HepG2 (cell line): ENCODE data around the gene KRTCAP2. TPM values are rescaled to one million over a fixed set of nuclear protein-coding genes. Genes with fewer than 3 reads are reported as not detected.

ENCODE experiments used
- MTA1 ChIP-seq: sonication (generic); formaldehyde crosslinking; IDR thresholded peaks from 2 replicates; pipeline ENCODE4 v1.4.0; 2020; ENCODE audit warnings: missing genetic modification reagents, mild to moderate bottlenecking, borderline replicate concordance
- PAF1 ChIP-seq: IDR thresholded peaks from 2 replicates; pipeline ENCODE4 v1.6.1; 2016; ENCODE audit warnings: missing genetic modification reagents, missing compliant biosample characterization
- POLR2A ChIP-seq, 2 experiments: IDR thresholded peaks; 2 replicates each; pipeline ENCODE4 v1.6.1; 2011; ENCODE audit warnings: low read depth in 2 of 2, low read length in 2 of 2, mild to moderate bottlenecking in 1 of 2, moderate library complexity in 1 of 2; ENCODE audit not compliant: insufficient read depth in 1 of 2
- SYNCRIP ChIP-seq: fragments of 200-400 bp; formaldehyde crosslinking; IDR thresholded peaks from 2 replicates; pipeline ENCODE4 v1.6.1; 2018; ENCODE audit warnings: mild to moderate bottlenecking, low read depth, low read length; ENCODE audit not compliant: insufficient read depth
- ZNF292 ChIP-seq: sonication (generic); formaldehyde crosslinking; IDR thresholded peaks from 2 replicates; pipeline ENCODE4 v1.8.1; 2022; ENCODE audit warnings: mild to moderate bottlenecking, low read depth, missing genetic modification reagents, borderline replicate concordance
- ZNF720 ChIP-seq: sonication (generic); formaldehyde crosslinking; IDR thresholded peaks from 2 replicates; pipeline ENCODE4 v1.4.0; 2020; ENCODE audit warnings: missing genetic modification reagents
- polyA plus RNA-seq, 8 experiments: library from polyadenylated mRNA; depleted of rRNA in 3 of 8; stranded (reverse) in 7 of 8; unstranded in 1 of 8; fragments of >200 nt; fragmentation: Illumina TruSeq in 4 of 8; extraction: Trizol in 4 of 8; gene quantifications; 2 replicates each; pipeline versions ENCODE4 v1.2.1 to v1.2.3, GENCODE V29; 2011 to 2016; ENCODE audit warnings: low read depth in 4 of 8, missing spikeins in 1 of 8, mixed read lengths in 1 of 8; ENCODE audit not compliant: insufficient read depth in 1 of 8
- total RNA-seq, 5 experiments: library from RNA; depleted of rRNA; stranded (reverse); fragments of >200 nt; fragmentation: Illumina TruSeq; extraction: Trizol; gene quantifications; 2 replicates each; pipeline ENCODE4 v1.2.3, GENCODE V29; 2016; ENCODE audit warnings: low read depth in 1 of 5
- TF ChIP-seq, protein P1 (sequence below): sonication (generic); formaldehyde crosslinking; IDR thresholded peaks from 2 replicates; pipeline ENCODE4 v1.5.1; 2020; ENCODE audit warnings: missing genetic modification reagents, mild to moderate bottlenecking, borderline replicate concordance
- TF ChIP-seq, protein P2 (sequence below): sonication (generic); formaldehyde crosslinking; IDR thresholded peaks from 2 replicates; pipeline ENCODE4 v1.8.0; 2022; ENCODE audit warnings: missing genetic modification reagents, mild to moderate bottlenecking, inconsistent platforms, borderline replicate concordance
- TF ChIP-seq, protein P3 (sequence below): sonication (generic); formaldehyde crosslinking; IDR thresholded peaks from 2 replicates; pipeline ENCODE4 v1.5.0; 2020; ENCODE audit warnings: missing genetic modification reagents
- TF ChIP-seq, protein P4 (sequence below): sonication (generic); formaldehyde crosslinking; IDR thresholded peaks from 2 replicates; pipeline ENCODE4 v1.4.0; 2020; ENCODE audit warnings: missing genetic modification reagents
- TF ChIP-seq, protein P5 (sequence below): sonication (generic); formaldehyde crosslinking; IDR thresholded peaks from 2 replicates; pipeline ENCODE4 v1.4.0; 2020; ENCODE audit warnings: missing genetic modification reagents
- TF ChIP-seq, protein P6 (sequence below): sonication (generic); formaldehyde crosslinking; IDR thresholded peaks from 2 replicates; pipeline ENCODE4 v1.4.0; 2020; ENCODE audit warnings: mild to moderate bottlenecking, missing genetic modification reagents

The KRTCAP2 gene
- total and polyA plus RNA-seq, 2 of the 13 experiments (the other 11 are each of a cell fraction or from before 2014, with no cell fraction given) = 77.3 to 79.4 TPM

DNA sequence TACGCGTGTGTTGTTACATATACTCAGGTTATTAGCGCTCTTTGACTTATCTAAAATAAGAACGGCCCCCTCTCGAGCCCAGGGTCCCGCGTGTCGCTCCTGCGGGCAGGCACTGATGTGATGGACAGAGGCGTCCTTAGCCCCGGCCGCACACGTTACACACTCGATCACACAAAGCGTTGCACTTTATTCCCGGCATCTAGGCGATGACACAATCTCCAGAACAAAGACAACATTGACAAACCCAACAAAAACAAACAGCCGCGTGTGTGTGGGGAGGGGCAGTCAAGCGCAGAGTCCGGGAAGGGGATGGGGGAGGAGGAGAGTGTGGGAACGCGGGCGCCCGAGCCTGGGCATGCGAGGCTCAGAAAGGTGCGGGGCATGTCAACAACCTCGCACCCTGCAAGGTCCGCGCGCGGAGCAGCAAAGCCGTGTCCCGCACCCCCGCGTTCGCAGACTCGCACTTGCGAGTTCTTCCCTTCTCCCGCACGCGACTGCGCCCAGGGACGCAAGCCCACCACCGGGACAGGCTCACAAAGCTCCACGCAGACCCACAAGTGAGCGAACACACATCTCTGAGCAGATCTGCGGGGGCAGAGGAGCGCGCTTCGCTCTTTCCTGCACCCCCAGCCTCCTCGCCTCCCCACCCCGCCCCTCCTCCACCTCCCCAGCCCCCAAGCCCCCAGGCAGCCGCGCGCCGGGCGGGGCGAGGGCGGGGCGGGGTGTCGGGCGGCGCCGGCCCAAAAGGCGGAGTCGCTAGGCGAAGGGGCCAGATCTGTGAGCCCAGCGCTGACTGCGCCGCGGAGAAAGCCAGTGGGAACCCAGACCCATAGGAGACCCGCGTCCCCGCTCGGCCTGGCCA, 45.8 kb downstream of the KRTCAP2 start, which contains the start of gene EFNA1 (continued):
- TF ChIP-seq SYNCRIP (no peak), ZNF292 (CRISPR knock-in tag) (no peak), PAF1 (CRISPR knock-in tag) (no peak), MTA1 (CRISPR knock-in tag) (peak; percentile 63), POLR2A (IDR thresholded peaks at IDR 0.05; ENCODE audit: insufficient read depth in 1 of 2, low read depth in 2 of 2, low read length in 2 of 2) (peak in 1 of 2 experiments; percentile 92; a peak in 2 of 4 replicates), ZNF720 (CRISPR knock-in tag) (no peak)
- TF ChIP-seq, protein P1, sequence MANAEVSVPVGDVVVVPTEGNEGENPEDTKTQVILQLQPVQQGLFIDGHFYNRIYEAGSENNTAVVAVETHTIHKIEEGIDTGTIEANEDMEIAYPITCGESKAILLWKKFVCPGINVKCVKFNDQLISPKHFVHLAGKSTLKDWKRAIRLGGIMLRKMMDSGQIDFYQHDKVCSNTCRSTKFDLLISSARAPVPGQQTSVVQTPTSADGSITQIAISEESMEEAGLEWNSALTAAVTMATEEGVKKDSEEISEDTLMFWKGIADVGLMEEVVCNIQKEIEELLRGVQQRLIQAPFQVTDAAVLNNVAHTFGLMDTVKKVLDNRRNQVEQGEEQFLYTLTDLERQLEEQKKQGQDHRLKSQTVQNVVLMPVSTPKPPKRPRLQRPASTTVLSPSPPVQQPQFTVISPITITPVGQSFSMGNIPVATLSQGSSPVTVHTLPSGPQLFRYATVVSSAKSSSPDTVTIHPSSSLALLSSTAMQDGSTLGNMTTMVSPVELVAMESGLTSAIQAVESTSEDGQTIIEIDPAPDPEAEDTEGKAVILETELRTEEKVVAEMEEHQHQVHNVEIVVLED (CRISPR knock-in tag) = peak; percentile 46; the same call in 1 of the 2 replicates
- TF ChIP-seq, protein P2, sequence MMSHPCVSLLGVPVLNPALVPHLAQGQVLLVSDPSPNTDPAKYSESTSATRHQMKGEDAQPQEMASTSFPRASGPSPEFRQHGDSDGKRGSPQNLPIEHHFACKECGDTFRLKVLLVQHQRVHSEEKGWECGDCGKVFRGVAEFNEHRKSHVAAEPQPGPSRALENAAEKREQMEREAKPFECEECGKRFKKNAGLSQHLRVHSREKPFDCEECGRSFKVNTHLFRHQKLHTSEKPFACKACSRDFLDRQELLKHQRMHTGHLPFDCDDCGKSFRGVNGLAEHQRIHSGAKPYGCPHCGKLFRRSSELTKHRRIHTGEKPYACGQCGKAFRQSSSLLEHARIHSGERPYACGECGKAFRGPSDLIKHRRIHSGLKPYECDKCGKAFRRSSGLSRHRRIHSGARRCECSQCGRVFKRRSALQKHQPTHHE (CRISPR knock-in tag) = 0 out of 2 replicates have a peak, but pooled peaks have one; percentile 69
- TF ChIP-seq, protein P3, sequence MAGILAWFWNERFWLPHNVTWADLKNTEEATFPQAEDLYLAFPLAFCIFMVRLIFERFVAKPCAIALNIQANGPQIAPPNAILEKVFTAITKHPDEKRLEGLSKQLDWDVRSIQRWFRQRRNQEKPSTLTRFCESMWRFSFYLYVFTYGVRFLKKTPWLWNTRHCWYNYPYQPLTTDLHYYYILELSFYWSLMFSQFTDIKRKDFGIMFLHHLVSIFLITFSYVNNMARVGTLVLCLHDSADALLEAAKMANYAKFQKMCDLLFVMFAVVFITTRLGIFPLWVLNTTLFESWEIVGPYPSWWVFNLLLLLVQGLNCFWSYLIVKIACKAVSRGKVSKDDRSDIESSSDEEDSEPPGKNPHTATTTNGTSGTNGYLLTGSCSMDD = no peak
- TF ChIP-seq, protein P4, sequence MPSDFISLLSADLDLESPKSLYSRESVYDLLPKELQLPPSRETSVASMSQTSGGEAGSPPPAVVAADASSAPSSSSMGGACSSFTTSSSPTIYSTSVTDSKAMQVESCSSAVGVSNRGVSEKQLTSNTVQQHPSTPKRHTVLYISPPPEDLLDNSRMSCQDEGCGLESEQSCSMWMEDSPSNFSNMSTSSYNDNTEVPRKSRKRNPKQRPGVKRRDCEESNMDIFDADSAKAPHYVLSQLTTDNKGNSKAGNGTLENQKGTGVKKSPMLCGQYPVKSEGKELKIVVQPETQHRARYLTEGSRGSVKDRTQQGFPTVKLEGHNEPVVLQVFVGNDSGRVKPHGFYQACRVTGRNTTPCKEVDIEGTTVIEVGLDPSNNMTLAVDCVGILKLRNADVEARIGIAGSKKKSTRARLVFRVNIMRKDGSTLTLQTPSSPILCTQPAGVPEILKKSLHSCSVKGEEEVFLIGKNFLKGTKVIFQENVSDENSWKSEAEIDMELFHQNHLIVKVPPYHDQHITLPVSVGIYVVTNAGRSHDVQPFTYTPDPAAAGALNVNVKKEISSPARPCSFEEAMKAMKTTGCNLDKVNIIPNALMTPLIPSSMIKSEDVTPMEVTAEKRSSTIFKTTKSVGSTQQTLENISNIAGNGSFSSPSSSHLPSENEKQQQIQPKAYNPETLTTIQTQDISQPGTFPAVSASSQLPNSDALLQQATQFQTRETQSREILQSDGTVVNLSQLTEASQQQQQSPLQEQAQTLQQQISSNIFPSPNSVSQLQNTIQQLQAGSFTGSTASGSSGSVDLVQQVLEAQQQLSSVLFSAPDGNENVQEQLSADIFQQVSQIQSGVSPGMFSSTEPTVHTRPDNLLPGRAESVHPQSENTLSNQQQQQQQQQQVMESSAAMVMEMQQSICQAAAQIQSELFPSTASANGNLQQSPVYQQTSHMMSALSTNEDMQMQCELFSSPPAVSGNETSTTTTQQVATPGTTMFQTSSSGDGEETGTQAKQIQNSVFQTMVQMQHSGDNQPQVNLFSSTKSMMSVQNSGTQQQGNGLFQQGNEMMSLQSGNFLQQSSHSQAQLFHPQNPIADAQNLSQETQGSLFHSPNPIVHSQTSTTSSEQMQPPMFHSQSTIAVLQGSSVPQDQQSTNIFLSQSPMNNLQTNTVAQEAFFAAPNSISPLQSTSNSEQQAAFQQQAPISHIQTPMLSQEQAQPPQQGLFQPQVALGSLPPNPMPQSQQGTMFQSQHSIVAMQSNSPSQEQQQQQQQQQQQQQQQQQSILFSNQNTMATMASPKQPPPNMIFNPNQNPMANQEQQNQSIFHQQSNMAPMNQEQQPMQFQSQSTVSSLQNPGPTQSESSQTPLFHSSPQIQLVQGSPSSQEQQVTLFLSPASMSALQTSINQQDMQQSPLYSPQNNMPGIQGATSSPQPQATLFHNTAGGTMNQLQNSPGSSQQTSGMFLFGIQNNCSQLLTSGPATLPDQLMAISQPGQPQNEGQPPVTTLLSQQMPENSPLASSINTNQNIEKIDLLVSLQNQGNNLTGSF = no peak
- TF ChIP-seq, protein P5, sequence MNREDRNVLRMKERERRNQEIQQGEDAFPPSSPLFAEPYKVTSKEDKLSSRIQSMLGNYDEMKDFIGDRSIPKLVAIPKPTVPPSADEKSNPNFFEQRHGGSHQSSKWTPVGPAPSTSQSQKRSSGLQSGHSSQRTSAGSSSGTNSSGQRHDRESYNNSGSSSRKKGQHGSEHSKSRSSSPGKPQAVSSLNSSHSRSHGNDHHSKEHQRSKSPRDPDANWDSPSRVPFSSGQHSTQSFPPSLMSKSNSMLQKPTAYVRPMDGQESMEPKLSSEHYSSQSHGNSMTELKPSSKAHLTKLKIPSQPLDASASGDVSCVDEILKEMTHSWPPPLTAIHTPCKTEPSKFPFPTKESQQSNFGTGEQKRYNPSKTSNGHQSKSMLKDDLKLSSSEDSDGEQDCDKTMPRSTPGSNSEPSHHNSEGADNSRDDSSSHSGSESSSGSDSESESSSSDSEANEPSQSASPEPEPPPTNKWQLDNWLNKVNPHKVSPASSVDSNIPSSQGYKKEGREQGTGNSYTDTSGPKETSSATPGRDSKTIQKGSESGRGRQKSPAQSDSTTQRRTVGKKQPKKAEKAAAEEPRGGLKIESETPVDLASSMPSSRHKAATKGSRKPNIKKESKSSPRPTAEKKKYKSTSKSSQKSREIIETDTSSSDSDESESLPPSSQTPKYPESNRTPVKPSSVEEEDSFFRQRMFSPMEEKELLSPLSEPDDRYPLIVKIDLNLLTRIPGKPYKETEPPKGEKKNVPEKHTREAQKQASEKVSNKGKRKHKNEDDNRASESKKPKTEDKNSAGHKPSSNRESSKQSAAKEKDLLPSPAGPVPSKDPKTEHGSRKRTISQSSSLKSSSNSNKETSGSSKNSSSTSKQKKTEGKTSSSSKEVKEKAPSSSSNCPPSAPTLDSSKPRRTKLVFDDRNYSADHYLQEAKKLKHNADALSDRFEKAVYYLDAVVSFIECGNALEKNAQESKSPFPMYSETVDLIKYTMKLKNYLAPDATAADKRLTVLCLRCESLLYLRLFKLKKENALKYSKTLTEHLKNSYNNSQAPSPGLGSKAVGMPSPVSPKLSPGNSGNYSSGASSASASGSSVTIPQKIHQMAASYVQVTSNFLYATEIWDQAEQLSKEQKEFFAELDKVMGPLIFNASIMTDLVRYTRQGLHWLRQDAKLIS (CRISPR knock-in tag) = peak; percentile 92; the same call in 1 of the 2 replicates
- TF ChIP-seq, protein P6, sequence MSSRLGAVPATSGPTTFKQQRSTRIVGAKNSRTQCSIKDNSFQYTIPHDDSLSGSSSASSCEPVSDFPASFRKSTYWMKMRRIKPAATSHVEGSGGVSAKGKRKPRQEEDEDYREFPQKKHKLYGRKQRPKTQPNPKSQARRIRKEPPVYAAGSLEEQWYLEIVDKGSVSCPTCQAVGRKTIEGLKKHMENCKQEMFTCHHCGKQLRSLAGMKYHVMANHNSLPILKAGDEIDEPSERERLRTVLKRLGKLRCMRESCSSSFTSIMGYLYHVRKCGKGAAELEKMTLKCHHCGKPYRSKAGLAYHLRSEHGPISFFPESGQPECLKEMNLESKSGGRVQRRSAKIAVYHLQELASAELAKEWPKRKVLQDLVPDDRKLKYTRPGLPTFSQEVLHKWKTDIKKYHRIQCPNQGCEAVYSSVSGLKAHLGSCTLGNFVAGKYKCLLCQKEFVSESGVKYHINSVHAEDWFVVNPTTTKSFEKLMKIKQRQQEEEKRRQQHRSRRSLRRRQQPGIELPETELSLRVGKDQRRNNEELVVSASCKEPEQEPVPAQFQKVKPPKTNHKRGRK (CRISPR knock-in tag) = no peak
